OCI-LY1 (cell line): ENCODE results near the gene SEL1L3.

ENCODE experiments used
- H2AFZ ChIP-seq: fragments of 200-600 bp; sonication (generic), shearing (Covaris generic); 2 replicates; pipeline ENCODE4 v1.6.0; 2014; ENCODE audit warnings: antibody characterized with exemption, mild to moderate bottlenecking, low read length
- H3F3A ChIP-seq: fragments of 200-600 bp; sonication (generic), shearing (Covaris generic); 2 replicates; pipeline ENCODE4 v1.6.0; 2014; ENCODE audit warnings: mild to moderate bottlenecking, antibody characterized with exemption, low read length, moderate library complexity; ENCODE audit not compliant: insufficient read depth
- H3K27ac ChIP-seq: fragments of 200-600 bp; sonication (generic); 2 replicates; pipeline ENCODE4 v1.5.1; 2014; ENCODE audit warnings: low read length, mixed run types, mild to moderate bottlenecking, low read depth; ENCODE audit not compliant: poor library complexity, severe bottlenecking
- H3K27me3 ChIP-seq: fragments of 200-600 bp; sonication (generic); 2 replicates; pipeline ENCODE4 v1.6.0; 2014; ENCODE audit warnings: antibody characterized with exemption, mild to moderate bottlenecking, low read length, moderate library complexity; ENCODE audit not compliant: insufficient read depth
- H3K36me3 ChIP-seq: fragments of 200-600 bp; sonication (generic); 2 replicates; pipeline ENCODE4 v1.6.1; 2014; ENCODE audit warnings: mild to moderate bottlenecking, antibody characterized with exemption, low read length, moderate library complexity, mixed read lengths; ENCODE audit not compliant: insufficient read depth
- H3K4me1 ChIP-seq: fragments of 200-600 bp; sonication (generic); 2 replicates; pipeline ENCODE4 v1.5.1; 2014; ENCODE audit warnings: mild to moderate bottlenecking, low read length, moderate library complexity; ENCODE audit not compliant: insufficient read depth, severe bottlenecking
- H3K4me2 ChIP-seq: fragments of 200-600 bp; sonication (generic), shearing (Covaris generic); 2 replicates; pipeline ENCODE4 v1.6.1; 2014; ENCODE audit warnings: low read length
- H3K4me3 ChIP-seq: fragments of 200-600 bp; sonication (generic); 2 replicates; pipeline ENCODE4 v1.5.1; 2014; ENCODE audit warnings: low read length, low read depth, mild to moderate bottlenecking, mixed read lengths; ENCODE audit not compliant: poor library complexity, severe bottlenecking
- H3K79me2 ChIP-seq: fragments of 200-600 bp; shearing (Covaris generic); 2 replicates; pipeline ENCODE4 v1.6.1; 2016; ENCODE audit warnings: mixed run types, low read length, mixed read lengths; ENCODE audit not compliant: insufficient read depth
- H3K9ac ChIP-seq: fragments of 200-600 bp; sonication (generic), shearing (Covaris generic); 2 replicates; pipeline ENCODE4 v1.6.1; 2014; ENCODE audit warnings: mild to moderate bottlenecking, low read length, mixed read lengths
- H3K9me2 ChIP-seq: fragments of 200-600 bp; sonication (generic), shearing (Covaris generic); 2 replicates; pipeline ENCODE4 v1.6.1; 2014; ENCODE audit warnings: low read depth, mild to moderate bottlenecking, low read length, mixed read lengths
- H3K9me3 ChIP-seq: fragments of 200-600 bp; shearing (Covaris generic); 2 replicates; pipeline ENCODE4 v1.6.1; 2014; ENCODE audit warnings: low read length, mixed read lengths
- H4K20me1 ChIP-seq: fragments of 200-600 bp; sonication (generic), shearing (Covaris generic); 2 replicates; pipeline ENCODE4 v1.6.0; 2016; ENCODE audit warnings: mild to moderate bottlenecking, low read length; ENCODE audit not compliant: insufficient read depth
- EZH2 ChIP-seq: fragments of 200-600 bp; sonication (generic), shearing (Covaris generic); IDR thresholded peaks from 2 replicates; pipeline ENCODE4 v1.8.0; 2017; ENCODE audit warnings: borderline replicate concordance, mixed run types, mild to moderate bottlenecking, antibody characterized with exemption, low read length, moderate library complexity, mixed read lengths
- TF ChIP-seq, protein P1 (sequence below): fragments of 200-600 bp; sonication (generic), shearing (Covaris generic); IDR thresholded peaks from 2 replicates; pipeline ENCODE4 v1.5.1; 2017; ENCODE audit warnings: mild to moderate bottlenecking, antibody characterized with exemption, low read length, moderate library complexity, mixed read lengths

Gene SEL1L3

DNA sequence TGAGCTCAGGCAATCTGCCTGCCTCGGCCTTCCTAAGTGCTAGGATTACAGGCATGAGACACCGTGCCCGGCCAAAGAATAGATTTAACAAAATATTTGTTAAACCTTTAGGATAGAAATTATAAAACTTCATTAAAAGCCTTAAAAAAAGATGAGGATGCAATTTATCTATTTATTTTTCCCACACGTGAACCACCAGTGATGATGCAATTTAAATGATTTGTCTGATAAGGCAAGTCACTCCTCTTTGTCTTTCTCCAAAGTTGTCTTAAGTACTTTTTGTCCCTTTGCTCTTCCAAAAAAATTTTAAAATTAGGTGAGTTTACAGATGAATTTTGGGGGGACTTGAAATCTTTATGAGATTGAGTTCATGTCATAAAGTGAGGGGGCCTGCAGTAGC, 149.0 kb downstream of the SEL1L3 start:
- no peak overlapping the region for H3K9ac ChIP-seq
- no peaks in the 10 kb centered on the region for H3K27me3 ChIP-seq
- H3K36me3 ChIP-seq = no peaks in the 10 kb centered on the region
- H3K27ac ChIP-seq = no peak overlapping the region
- no peaks in the 10 kb centered on the region for H3F3A ChIP-seq
- H2AFZ ChIP-seq = no peak overlapping the region
- no peaks in the 10 kb centered on the region for H3K79me2 ChIP-seq
- no peak overlapping the region for H3K4me2 ChIP-seq
- TF ChIP-seq, protein P1, sequence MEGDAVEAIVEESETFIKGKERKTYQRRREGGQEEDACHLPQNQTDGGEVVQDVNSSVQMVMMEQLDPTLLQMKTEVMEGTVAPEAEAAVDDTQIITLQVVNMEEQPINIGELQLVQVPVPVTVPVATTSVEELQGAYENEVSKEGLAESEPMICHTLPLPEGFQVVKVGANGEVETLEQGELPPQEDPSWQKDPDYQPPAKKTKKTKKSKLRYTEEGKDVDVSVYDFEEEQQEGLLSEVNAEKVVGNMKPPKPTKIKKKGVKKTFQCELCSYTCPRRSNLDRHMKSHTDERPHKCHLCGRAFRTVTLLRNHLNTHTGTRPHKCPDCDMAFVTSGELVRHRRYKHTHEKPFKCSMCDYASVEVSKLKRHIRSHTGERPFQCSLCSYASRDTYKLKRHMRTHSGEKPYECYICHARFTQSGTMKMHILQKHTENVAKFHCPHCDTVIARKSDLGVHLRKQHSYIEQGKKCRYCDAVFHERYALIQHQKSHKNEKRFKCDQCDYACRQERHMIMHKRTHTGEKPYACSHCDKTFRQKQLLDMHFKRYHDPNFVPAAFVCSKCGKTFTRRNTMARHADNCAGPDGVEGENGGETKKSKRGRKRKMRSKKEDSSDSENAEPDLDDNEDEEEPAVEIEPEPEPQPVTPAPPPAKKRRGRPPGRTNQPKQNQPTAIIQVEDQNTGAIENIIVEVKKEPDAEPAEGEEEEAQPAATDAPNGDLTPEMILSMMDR = no peak
- no peak for TF ChIP-seq EZH2
- no peaks in the 10 kb centered on the region for H3K4me1 ChIP-seq
- no peaks in the 10 kb centered on the region for H3K9me3 ChIP-seq
- no peak overlapping the region for H3K4me3 ChIP-seq
- H4K20me1 ChIP-seq = no peaks in the 10 kb centered on the region
- H3K9me2 ChIP-seq = no peaks in the 10 kb centered on the region

- H3K4me1 ChIP-seq = no peaks in the 10 kb centered on the region
- H3K9me3 ChIP-seq = no peaks in the 10 kb centered on the region
- no peaks in the 10 kb centered on the region for H3K9me2 ChIP-seq
- H3K4me3 ChIP-seq = no peak overlapping the region
- no peak overlapping the region for H3K27ac ChIP-seq
- H3K9ac ChIP-seq = no peak overlapping the region
- no peak for TF ChIP-seq EZH2
- TF ChIP-seq, protein P1 = no peak
- no peak overlapping the region for H2AFZ ChIP-seq
- no peaks in the 10 kb centered on the region for H3K36me3 ChIP-seq
- H3F3A ChIP-seq = no peaks in the 10 kb centered on the region
- H3K4me2 ChIP-seq = no peak overlapping the region
- H4K20me1 ChIP-seq = no peaks in the 10 kb centered on the region
- no peaks in the 10 kb centered on the region for H3K79me2 ChIP-seq
- no peaks in the 10 kb centered on the region for H3K27me3 ChIP-seq
Measured at GRCh38 chr4:25712611-25713010, 150.2 kb downstream of the SEL1L3 start.

DNA sequence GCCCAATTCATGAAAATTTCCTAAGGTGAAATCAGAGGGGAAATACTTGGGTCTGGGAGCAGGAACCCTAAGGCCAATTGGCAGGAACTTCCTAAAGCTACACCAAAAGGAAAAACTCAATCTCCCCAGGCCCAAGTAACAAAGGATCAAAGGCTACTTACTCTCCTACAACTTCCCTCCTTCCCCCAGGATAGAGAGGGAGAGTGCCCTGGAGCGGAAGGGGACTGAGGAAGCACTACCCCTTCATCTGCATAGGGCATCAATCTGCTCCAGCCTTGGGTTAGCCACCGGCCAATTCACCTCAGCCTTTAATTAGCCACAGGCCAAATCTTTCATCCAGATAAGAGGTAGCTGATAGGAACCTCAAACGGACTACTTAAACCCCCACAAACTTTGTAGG, 152.2 kb downstream of the SEL1L3 start:
- Histone ChIP-seq H3K9me2 (no peaks in the 10 kb centered on the region), H3K27me3 (no peaks in the 10 kb centered on the region), H2AFZ (no peak overlapping the region), H3K4me1 (no peaks in the 10 kb centered on the region), H3K9me3 (no peaks in the 10 kb centered on the region), H3K4me2 (no peak overlapping the region), H3K79me2 (no peaks in the 10 kb centered on the region), H3K36me3 (no peaks in the 10 kb centered on the region), H3K4me3 (no peak overlapping the region), H3K9ac (no peak overlapping the region), H4K20me1 (no peaks in the 10 kb centered on the region), H3K27ac (no peak overlapping the region), H3F3A (no peaks in the 10 kb centered on the region)
- TF ChIP-seq, protein P1 = no peak
- TF ChIP-seq EZH2 = no peak
